Spleen (tissue), 11 donors: ENCODE results near the gene CLINT1. TPM values are rescaled to one million over a fixed set of nuclear protein-coding genes. Genes with fewer than 3 reads are reported as not detected.

ENCODE experiments used
- DNase-seq: peaks from one replicate; pipeline ENCODE4 v3.0.0-alpha.2; 2020
- H3K27ac ChIP-seq, 8 donors: fragments of 200-600 bp; sonication (generic) in 7 of 8; 1 replicate in 4 of 8; 2 replicates in 4 of 8; pipeline versions ENCODE4 v1.5.0 to v1.8.0; 2016 to 2021; ENCODE audit warnings: inconsistent platforms in 4 of 8, mild to moderate bottlenecking in 4 of 8, moderate library complexity in 1 of 8
- H3K27me3 ChIP-seq, 7 donors: fragments of 200-600 bp; sonication (generic) in 6 of 7; replicated peaks in 1 of 7; 1 replicate in 4 of 7; 2 replicates in 3 of 7; pipeline versions ENCODE4 v1.5.0 to v1.8.0; 2016 to 2021; ENCODE audit warnings: inconsistent platforms in 3 of 7, mild to moderate bottlenecking in 1 of 7
- H3K36me3 ChIP-seq, 6 donors: fragments of 200-600 bp; sonication (generic) in 5 of 6; 1 replicate in 4 of 6; 2 replicates in 2 of 6; pipeline versions ENCODE4 v1.5.0 to v1.8.0; 2016 to 2021; ENCODE audit warnings: inconsistent platforms in 2 of 6
- H3K4me1 ChIP-seq, 6 donors: fragments of 200-600 bp; sonication (generic) in 5 of 6; 1 replicate in 3 of 6; 2 replicates in 3 of 6; pipeline versions ENCODE4 v1.5.0 to v1.8.0; 2016 to 2021; ENCODE audit warnings: inconsistent platforms in 3 of 6
- H3K4me3 ChIP-seq, 8 donors: fragments of 200-600 bp; sonication (generic) in 7 of 8; 1 replicate in 4 of 8; 2 replicates in 4 of 8; pipeline versions ENCODE4 v1.5.0 to v1.8.0; 2016 to 2021; ENCODE audit warnings: inconsistent platforms in 4 of 8, mild to moderate bottlenecking in 4 of 8, moderate library complexity in 2 of 8
- H3K9me3 ChIP-seq, 8 donors: fragments of 200-600 bp; sonication (generic) in 7 of 8; 1 replicate in 4 of 8; 2 replicates in 4 of 8; pipeline versions ENCODE4 v1.5.0 to v1.8.0; 2016 to 2021; ENCODE audit warnings: inconsistent platforms in 4 of 8
- POLR2A ChIP-seq, 3 donors: fragments of 450-650 bp; IDR thresholded peaks; one replicate each; pipeline ENCODE4 v1.5.1; 2017; ENCODE audit warnings: antibody characterized with exemption in 3 of 3, mild to moderate bottlenecking in 1 of 3
- POLR2AphosphoS5 ChIP-seq, 3 donors: sonication (generic); formaldehyde crosslinking; IDR thresholded peaks; one replicate each; pipeline ENCODE4 v1.5.1; 2017; ENCODE audit warnings: antibody characterized with exemption in 3 of 3
- WGBS, 5 donors: extraction: QIAGEN DNeasy Blood & Tissue Kit in 3 of 5; methylation state at CpG; one replicate each; pipeline versions ENCODE4 v1.1.5 to v1.1.7; 2013 to 2018; 5-methylcytosine and 5-hydroxymethylcytosine counted together
- intact Hi-C: fragments of 100-400 bp; cut with DNase I; formaldehyde crosslinking; loops from one replicate; pipeline ENCODE4 v1.15.0; 2023; ENCODE audit warnings: low total_unique reads
- polyA plus RNA-seq, 3 donors: library from polyadenylated mRNA; stranded (reverse); fragments of 200-250 nt; gene quantifications; one replicate each; pipeline ENCODE4 v1.2.1, GENCODE V29; 2013
- total RNA-seq, 7 donors: library from RNA; depleted of rRNA in 3 of 7; stranded (reverse); fragments of >200 nt in 3 of 7; fragmentation: NEBNext Ultra II Directional in 4 of 7; extraction: Animal tissue kit (Norgen Biotek cat#: 25700) in 4 of 7; gene quantifications; one replicate each; pipeline versions ENCODE4 v1.1.0 to v1.2.1, GENCODE V29; 2016 to 2021
- TF ChIP-seq, protein P1 (sequence below), 11 experiments: fragments of 200-600 bp in 7 of 11; fragments of 450-650 bp in 4 of 11; sonication (generic) in 4 of 11; IDR thresholded peaks in 8 of 11; conservative IDR thresholded peaks in 3 of 11; 1 replicate in 7 of 11; 2 replicates in 4 of 11; pipeline versions ENCODE4 v1.4.0 to v1.8.0; 2016 to 2021; ENCODE audit warnings: antibody characterized with exemption in 11 of 11, inconsistent platforms in 4 of 11, mild to moderate bottlenecking in 1 of 11
- donor health status: healthy with polysubstance abuse.
- donor health status: DM: no; HTN: no; CAD: no; lungs with moderate emphysema.
- donor health status: DM: no; HTN: no; CAD: no.
- donor health status: Bipolar disorder and iron deficiency.
- donor health status: healthy.
- donor health status: DM: no; HTN: no; CAD: no.
- donor health status: DM: yes; HTN: yes; CAD: no.

Gene CLINT1
- total and polyA plus RNA-seq, 10 donors, result 26.7 to 130 (median 62.4) TPM

- TF ChIP-seq POLR2AphosphoS5 (IDR thresholded peaks at IDR 0.05), result no peak
- TF ChIP-seq, protein P1, sequence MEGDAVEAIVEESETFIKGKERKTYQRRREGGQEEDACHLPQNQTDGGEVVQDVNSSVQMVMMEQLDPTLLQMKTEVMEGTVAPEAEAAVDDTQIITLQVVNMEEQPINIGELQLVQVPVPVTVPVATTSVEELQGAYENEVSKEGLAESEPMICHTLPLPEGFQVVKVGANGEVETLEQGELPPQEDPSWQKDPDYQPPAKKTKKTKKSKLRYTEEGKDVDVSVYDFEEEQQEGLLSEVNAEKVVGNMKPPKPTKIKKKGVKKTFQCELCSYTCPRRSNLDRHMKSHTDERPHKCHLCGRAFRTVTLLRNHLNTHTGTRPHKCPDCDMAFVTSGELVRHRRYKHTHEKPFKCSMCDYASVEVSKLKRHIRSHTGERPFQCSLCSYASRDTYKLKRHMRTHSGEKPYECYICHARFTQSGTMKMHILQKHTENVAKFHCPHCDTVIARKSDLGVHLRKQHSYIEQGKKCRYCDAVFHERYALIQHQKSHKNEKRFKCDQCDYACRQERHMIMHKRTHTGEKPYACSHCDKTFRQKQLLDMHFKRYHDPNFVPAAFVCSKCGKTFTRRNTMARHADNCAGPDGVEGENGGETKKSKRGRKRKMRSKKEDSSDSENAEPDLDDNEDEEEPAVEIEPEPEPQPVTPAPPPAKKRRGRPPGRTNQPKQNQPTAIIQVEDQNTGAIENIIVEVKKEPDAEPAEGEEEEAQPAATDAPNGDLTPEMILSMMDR (IDR thresholded peaks at IDR 0.05 in 8 of 11, conservative IDR thresholded peaks at IDR 0.05 in 3 of 11), result peak in 1 of 11 experiments; percentile 23
- H3K4me3 ChIP-seq, result no peak overlapping the region
- no peak for DNase-seq
Measured at GRCh38 chr5:157828944-157829639, 29.9 kb downstream of the CLINT1 start.

DNA sequence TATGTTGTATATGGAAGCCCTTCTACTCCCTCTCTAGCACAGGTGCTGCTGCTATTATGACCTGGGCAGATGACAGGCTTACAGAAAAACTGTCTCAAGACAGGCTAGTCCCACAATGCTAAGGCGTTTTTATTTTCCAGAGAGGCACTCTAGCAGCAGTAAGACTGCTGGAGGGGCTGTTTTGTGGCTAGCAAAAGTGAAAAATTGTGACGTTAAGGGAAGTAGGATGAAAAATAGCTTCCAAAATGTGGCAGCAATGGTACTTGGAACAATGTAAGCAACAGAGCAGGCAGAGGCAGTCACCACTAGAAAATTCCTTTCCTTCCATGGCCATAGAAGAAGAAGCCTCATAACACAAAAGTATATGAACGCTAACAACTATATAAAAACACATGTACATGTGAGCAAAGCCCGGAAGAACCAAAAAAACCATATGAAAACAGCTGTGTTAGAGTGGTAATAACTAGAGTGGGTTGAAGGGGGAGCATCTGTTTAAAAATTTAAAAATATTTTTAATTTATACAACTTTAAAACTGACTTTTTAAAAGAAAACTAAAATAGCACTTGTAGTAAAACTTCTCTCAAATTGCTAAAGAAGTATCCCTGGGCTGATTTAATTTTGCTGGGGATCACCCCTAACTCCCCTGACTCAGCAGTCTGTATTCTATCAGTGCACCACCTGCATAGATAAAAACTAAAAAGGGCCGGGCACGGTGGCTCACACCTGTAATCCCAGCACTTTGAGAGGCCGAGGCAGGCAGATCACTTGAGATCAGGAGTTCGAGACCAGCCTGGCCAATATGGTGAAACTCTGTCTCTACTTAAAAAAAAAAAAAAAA, 30.6 kb downstream of the CLINT1 start:
- Histone ChIP-seq H3K4me3 (no peak overlapping the region), H3K36me3 (peaks cover 0 to 4% (median 0%) of the 10 kb centered on the region in 6 donors), H3K4me1 (peaks cover 24 to 87% (median 50%) of the 10 kb centered on the region in 6 donors), H3K27me3 (no peaks in the 10 kb centered on the region), H3K27ac (peak overlapping the region in 5 of 8 donors; percentile 2 to 50 (median 13)), H3K9me3 (no peaks in the 10 kb centered on the region)
- WGBS, 5 donors, result 31 to 41% (median 37%) methylated on average over 8 of the region's 8 CpGs
- no peak for DNase-seq
- intact Hi-C loops, result no loop called here
- TF ChIP-seq POLR2A (IDR thresholded peaks at IDR 0.05), result no peak
- TF ChIP-seq, protein P1 (IDR thresholded peaks at IDR 0.05 in 8 of 11, conservative IDR thresholded peaks at IDR 0.05 in 3 of 11), result no peak
- TF ChIP-seq POLR2AphosphoS5 (IDR thresholded peaks at IDR 0.05), result no peak

More at GRCh38 chr5:157828944-157829639, 29.9 kb downstream of the CLINT1 start:
- WGBS, 5 donors, result 88 to 98% (median 96%) methylated on average over 4 of the region's 4 CpGs
- Histone ChIP-seq H3K27me3 (no peaks in the 10 kb centered on the region), H3K27ac (peak overlapping the region in 1 of 8 donors; percentile 50), H3K4me1 (peaks cover 24 to 94% (median 56%) of the 10 kb centered on the region in 6 donors), H3K9me3 (no peaks in the 10 kb centered on the region), H3K36me3 (peaks cover 0 to 7% (median 0%) of the 10 kb centered on the region in 6 donors)
- intact Hi-C loops, result no loop called here

DNA sequence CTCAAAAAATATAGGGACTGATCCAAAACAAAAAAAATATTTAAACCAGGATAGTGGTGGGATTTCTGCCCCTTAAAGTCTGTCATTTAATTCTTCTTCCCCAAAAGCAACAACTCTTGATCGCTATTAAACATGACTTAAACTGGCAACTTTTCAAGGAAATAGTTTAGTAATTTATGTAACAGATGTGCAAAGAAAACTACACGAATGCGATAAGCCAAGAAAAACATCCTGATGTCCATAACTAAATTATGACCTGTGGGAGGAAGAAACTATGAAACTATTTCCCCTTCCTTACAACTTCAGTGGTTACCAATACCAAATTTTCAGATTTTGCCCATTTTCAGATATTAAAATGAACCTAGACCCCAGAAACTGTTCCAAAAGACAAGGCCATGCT, 31.5 kb downstream of the CLINT1 start:
- Histone ChIP-seq H3K9me3 (peaks cover 0 to under 1% (median 0%) of the 10 kb centered on the region in 8 donors), H3K27ac (peak overlapping the region in 3 of 8 donors; percentile 13 to 50 (median 39)), H3K36me3 (peaks cover 0 to 4% (median 0%) of the 10 kb centered on the region in 6 donors), H3K4me3 (no peak overlapping the region), H3K4me1 (peaks cover 24 to 78% (median 41%) of the 10 kb centered on the region in 6 donors), H3K27me3 (no peaks in the 10 kb centered on the region)
- TF ChIP-seq POLR2AphosphoS5 (IDR thresholded peaks at IDR 0.05), result no peak
- no peak for TF ChIP-seq POLR2A (IDR thresholded peaks at IDR 0.05)
- TF ChIP-seq, protein P1 (IDR thresholded peaks at IDR 0.05 in 8 of 11, conservative IDR thresholded peaks at IDR 0.05 in 3 of 11), result no peak
- intact Hi-C loops, result no loop called here
- no peak for DNase-seq
- WGBS, 5 donors, result 21 to 36% (median 32%) methylated on average over 3 of the region's 3 CpGs

GRCh38 chr5:157823655-157824054, 35.3 kb downstream of the CLINT1 start:
- H3K27me3 ChIP-seq, result no peaks in the 10 kb centered on the region
- H3K36me3 ChIP-seq, result no peaks in the 10 kb centered on the region
- intact Hi-C loops, result no loop called here
- peaks cover 0 to 5% (median 0%) of the 10 kb centered on the region in 8 donors for H3K9me3 ChIP-seq
- peaks cover 23 to 71% (median 36%) of the 10 kb centered on the region in 6 donors for H3K4me1 ChIP-seq
- H3K4me3 ChIP-seq, result no peak overlapping the region
- TF ChIP-seq, protein P1 (IDR thresholded peaks at IDR 0.05 in 8 of 11, conservative IDR thresholded peaks at IDR 0.05 in 3 of 11), result no peak
- TF ChIP-seq POLR2AphosphoS5 (IDR thresholded peaks at IDR 0.05), result no peak
- TF ChIP-seq POLR2A (IDR thresholded peaks at IDR 0.05), result no peak
- 95 to 98% (median 96%) methylated on average over 8 of the region's 8 CpGs for WGBS, 5 donors
- DNase-seq, result no peak
- no peak overlapping the region for H3K27ac ChIP-seq
